Endothelial cell of umbilical vein (primary cell): Measurements from ENCODE around the gene ANO9. TPM values are rescaled to one million over a fixed set of nuclear protein-coding genes. Genes with fewer than 3 reads are reported as not detected.
"Not testable (repeated sequence)": the region's sequence is repeated elsewhere in the genome, so short reads cannot be mapped to it uniquely, and the experiment has no call there.

Experiments used
- BruUV-seq: library from RNA; stranded (reverse); fragments of 400-500 nt; replicated peaks from 2 replicates; lab custom pipeline; 2021; lab: Mats Ljungman, UMichigan
- CTCF ChIA-PET: fragments of 300-600, 350-600 bp; sonication (Branson Sonifier 250); formaldehyde crosslinking; loops from one replicate; lab custom pipeline; 2021; ENCODE audit warnings: antibody characterized with exemption, inconsistent platforms; lab: Charles Lee
- POLR2A ChIA-PET: fragments of 300-600, 350-600 bp; sonication (Branson Sonifier 250); formaldehyde crosslinking; loops from one replicate; lab custom pipeline; 2021; ENCODE audit warnings: antibody characterized with exemption, inconsistent platforms; lab: Charles Lee
- DNase-seq: peaks from one replicate; pipeline ENCODE4 v3.0.0-alpha.2; 2011; ENCODE audit warnings: low read depth, low spot score
- FAIRE-seq: peaks from 2 replicates; lab custom pipeline; 2011; peaks lifted over from hg19 to GRCh38; lab: Jason Lieb, UNC
- H2AFZ ChIP-seq: 2 replicates; pipeline ENCODE4 v1.6.0; 2012; ENCODE audit warnings: low read depth, low read length, control low read depth, inconsistent platforms
- H3K27ac ChIP-seq: 2 replicates; pipeline ENCODE4 v1.5.1; 2011; ENCODE audit warnings: low read depth, mild to moderate bottlenecking, control low read depth, low read length, moderate library complexity; ENCODE audit not compliant: insufficient read depth
- H3K27me3 ChIP-seq, 2 experiments: 2 replicates each; pipeline versions ENCODE4 v1.6.0 to v1.6.1; 2011; ENCODE audit warnings: low read length in 2 of 2, mixed read lengths in 1 of 2; ENCODE audit not compliant: control insufficient read depth in 2 of 2, insufficient read depth in 2 of 2
- H3K36me3 ChIP-seq, 2 experiments: 2 replicates in 1 of 2; 3 replicates in 1 of 2; pipeline ENCODE4 v1.5.1; 2011; ENCODE audit warnings: low read length in 2 of 2, mild to moderate bottlenecking in 1 of 2, moderate library complexity in 1 of 2; ENCODE audit not compliant: control insufficient read depth in 2 of 2, insufficient read depth in 2 of 2; ENCODE audit errors: extremely low read depth in 1 of 2
- H3K4me1 ChIP-seq: 3 replicates; pipeline ENCODE4 v1.5.1; 2011; ENCODE audit warnings: mild to moderate bottlenecking, low read length; ENCODE audit not compliant: control insufficient read depth, insufficient read depth; ENCODE audit errors: extremely low read depth
- H3K4me2 ChIP-seq: 2 replicates; pipeline ENCODE4 v1.6.1; 2011; ENCODE audit warnings: low read length, control low read depth, mixed read lengths; ENCODE audit not compliant: insufficient read depth
- H3K4me3 ChIP-seq, 3 experiments: fragments of 200-600 bp in 1 of 3; sonication (generic), shearing (Covaris generic) in 1 of 3; replicated peaks in 1 of 3; 2 replicates each; pipeline ENCODE4 v1.5.1; 2011 to 2016; ENCODE audit warnings: control low read depth in 3 of 3, low read length in 3 of 3, mild to moderate bottlenecking in 2 of 3, inconsistent platforms in 1 of 3, low read depth in 1 of 3, moderate library complexity in 1 of 3; ENCODE audit not compliant: insufficient read depth in 1 of 3
- H3K79me2 ChIP-seq: 2 replicates; pipeline ENCODE4 v1.6.0; 2012; ENCODE audit warnings: low read length, inconsistent platforms; ENCODE audit not compliant: control insufficient read depth, insufficient read depth
- H3K9ac ChIP-seq: replicated peaks from 2 replicates; pipeline ENCODE3; 2011; ENCODE audit warnings: low read length, control low read depth; ENCODE audit not compliant: insufficient read depth; ENCODE audit errors: extremely low read depth
- H3K9me1 ChIP-seq: replicated peaks from 3 replicates; pipeline ENCODE4 v1.6.0; 2011; ENCODE audit warnings: mild to moderate bottlenecking, low read length; ENCODE audit not compliant: control insufficient read depth, insufficient read depth; ENCODE audit errors: extremely low read depth
- H3K9me3 ChIP-seq: replicated peaks from 2 replicates; pipeline ENCODE4 v1.5.1; 2012; ENCODE audit warnings: low read length, inconsistent platforms; ENCODE audit not compliant: control insufficient read depth, insufficient read depth
- H4K20me1 ChIP-seq: replicated peaks from 2 replicates; pipeline ENCODE3; 2011; ENCODE audit warnings: mild to moderate bottlenecking, low read length; ENCODE audit not compliant: control insufficient read depth, insufficient read depth; ENCODE audit errors: extremely low read depth
- CTCF ChIP-seq, 2 donors: IDR thresholded peaks; 1 replicate in 1 of 2; 2 replicates in 1 of 2; pipeline ENCODE4 v1.5.1; 2011; ENCODE audit warnings: low read length in 2 of 2, mild to moderate bottlenecking in 2 of 2, moderate library complexity in 2 of 2, control low read depth in 1 of 2, inconsistent platforms in 1 of 2, low read depth in 1 of 2; ENCODE audit not compliant: insufficient read depth in 1 of 2; ENCODE audit errors: extremely low read depth in 1 of 2
- EZH2 ChIP-seq: IDR thresholded peaks from 2 replicates; pipeline ENCODE4 v1.6.1; 2012; ENCODE audit warnings: borderline replicate concordance, low read depth, mild to moderate bottlenecking, moderate library complexity, low read length, inconsistent platforms; ENCODE audit not compliant: severe bottlenecking
- GATA2 ChIP-seq: IDR thresholded peaks from 2 replicates; pipeline ENCODE4 v1.7.0; 2011; ENCODE audit warnings: low read depth, mild to moderate bottlenecking, moderate library complexity, mixed read lengths, low read length; ENCODE audit not compliant: insufficient read length, insufficient read depth
- JUN ChIP-seq: IDR thresholded peaks from 2 replicates; pipeline ENCODE4 v1.6.1; 2011; ENCODE audit warnings: borderline replicate concordance, low read depth; ENCODE audit not compliant: insufficient read length, insufficient read depth
- MAX ChIP-seq: IDR thresholded peaks from 2 replicates; pipeline ENCODE4 v1.6.1; 2011; ENCODE audit not compliant: insufficient read depth, insufficient read length
- MYC ChIP-seq: IDR thresholded peaks from one replicate; pipeline ENCODE4 v1.6.1; 2011; ENCODE audit warnings: mild to moderate bottlenecking, low read depth, low read length
- POLR2A ChIP-seq: IDR thresholded peaks from 2 replicates; pipeline ENCODE4 v1.6.1; 2012; ENCODE audit warnings: low read depth, mild to moderate bottlenecking, control low read depth, low read length
- POLR2AphosphoS5 ChIP-seq: IDR thresholded peaks from 2 replicates; pipeline ENCODE4 v1.6.1; 2012; ENCODE audit warnings: low read depth, mild to moderate bottlenecking, control low read depth, low read length, moderate library complexity; ENCODE audit not compliant: insufficient read depth
- dilution Hi-C: fragments of 300-500 bp; cut with MboI; formaldehyde crosslinking; loops from one replicate; pipeline ENCODE4 v1.15.0; 2019; ENCODE audit warnings: low sequenced_read_pairs; ENCODE audit not compliant: extremely low pct_ligation_motif_present
- intact Hi-C: fragments of 100-400 bp; cut with micrococcal nuclease; formaldehyde crosslinking; loops from one replicate; pipeline ENCODE4 v1.10.0; 2022
- polyA plus RNA-seq, 4 experiments: library from polyadenylated mRNA; depleted of rRNA in 3 of 4; stranded (reverse) in 3 of 4; unstranded in 1 of 4; fragments of >200 nt; gene quantifications; 2 replicates each; pipeline versions ENCODE4 v1.2.1 to v1.2.3, GENCODE V29; 2011 to 2012; ENCODE audit warnings: missing spikeins in 1 of 4
- total RNA-seq: library from RNA; stranded (reverse); gene quantifications from 2 replicates; pipeline ENCODE4 v1.2.3, GENCODE V29; 2021

The ANO9 gene
- total and polyA plus RNA-seq, 2 donors (not counting 3 experiments of a cell fraction or from before 2014, with no cell fraction given), result 0.23 TPM; not detected in 1

- no peaks in the 10 kb centered on the region for H3K79me2 ChIP-seq
- FAIRE-seq, result no peak
- DNase-seq, result no peak
- H3K27ac ChIP-seq, result no peak overlapping the region
- CTCF ChIA-PET, result interaction anchor here (0.8 to 3.9 kb wide), 2 partner anchors 35 to 50 kb away, joined by 3 to 32 read pairs; no protein-coding TSS in a partner anchor
- intact Hi-C loops (no loop called here), dilution Hi-C loops (no loop called here)
- no peaks in the 10 kb centered on the region for H3K9me1 ChIP-seq
- no peaks in the 10 kb centered on the region for H3K9me3 ChIP-seq
- TF ChIP-seq MAX, result no peak
- TF ChIP-seq POLR2A, result no peak
- no peak for TF ChIP-seq MYC
- no peak for TF ChIP-seq CTCF (IDR thresholded peaks at IDR 0.05; ENCODE audit: extremely low read depth in 1 of 2, insufficient read depth in 1 of 2, low read depth in 1 of 2, low read length in 2 of 2)
- TF ChIP-seq GATA2, result no peak
- TF ChIP-seq EZH2, result no peak
- TF ChIP-seq JUN, result no peak
- no peak for TF ChIP-seq POLR2AphosphoS5
- H3K4me1 ChIP-seq, result peaks cover 21% of the 10 kb centered on the region
- H3K9ac ChIP-seq, result no peak overlapping the region
- no TSS peak for BruUV-seq
- H3K36me3 ChIP-seq, result no peaks in the 10 kb centered on the region
- H4K20me1 ChIP-seq, result no peaks in the 10 kb centered on the region
- H3K4me2 ChIP-seq, result no peak overlapping the region
- H2AFZ ChIP-seq, result no peak overlapping the region
- H3K27me3 ChIP-seq, result no peaks in the 10 kb centered on the region
- POLR2A ChIA-PET, result no interaction called here
- H3K4me3 ChIP-seq, result no peak overlapping the region
Measured at GRCh38 chr11:412641-413119, 29.1 kb downstream of the ANO9 start.

GRCh38 chr11:411520-411919 lies 30.3 kb downstream of the ANO9 start:
- H3K4me2 ChIP-seq, H3K27ac ChIP-seq, intact Hi-C loops, DNase-seq, H3K27me3 ChIP-seq, H2AFZ ChIP-seq, H3K9me1 ChIP-seq, BruUV-seq, H3K4me3 ChIP-seq, dilution Hi-C loops, H3K9me3 ChIP-seq, H3K9ac ChIP-seq, POLR2A ChIA-PET, H3K79me2 ChIP-seq, FAIRE-seq, H3K36me3 ChIP-seq, H4K20me1 ChIP-seq: not testable (repeated sequence)
- CTCF ChIA-PET, result interaction anchor here (3.9 kb wide), 1 partner anchor 36 kb away, joined by 32 read pairs; no protein-coding TSS in a partner anchor
- H3K4me1 ChIP-seq, result peaks cover 18% of the 10 kb centered on the region

GRCh38 chr11:410711-411110 lies 31.1 kb downstream of the ANO9 start:
- H3K27ac ChIP-seq, dilution Hi-C loops, H3K4me2 ChIP-seq, H3K9ac ChIP-seq, intact Hi-C loops, H3K79me2 ChIP-seq, H4K20me1 ChIP-seq, BruUV-seq, H2AFZ ChIP-seq, DNase-seq, FAIRE-seq, H3K4me3 ChIP-seq, H3K9me3 ChIP-seq, H3K36me3 ChIP-seq, H3K9me1 ChIP-seq, H3K27me3 ChIP-seq: not testable (repeated sequence)
- ChIA-PET CTCF (interaction anchor here (1.0 kb wide), 1 partner anchor 37 kb away, joined by 4 read pairs; no protein-coding TSS in a partner anchor), POLR2A (interaction anchor here (0.9 kb wide), 1 partner anchor 203 kb away, joined by 4 read pairs; the partner anchor contains the start of genes BET1L and RIC8A)
- H3K4me1 ChIP-seq, result peaks cover 15% of the 10 kb centered on the region
